ENCODE data around the gene HSF2BP.
"Not testable (repeated sequence)": the region's sequence is repeated elsewhere in the genome, so short reads cannot be mapped to it uniquely, and the experiment has no call there.

HSF2BP gene

GRCh38 chr21:43516860-43517627, 142.2 kb downstream of the HSF2BP start:
- not testable (repeated sequence) for DNase-seq (ENCODE audit: low spot score)

- not testable (repeated sequence) for DNase-seq (ENCODE audit: low spot score)
These were observed 142.9 kb downstream of the HSF2BP start for GRCh38 chr21:43516295-43516847.

- DNase-seq (ENCODE audit: low spot score) = not testable (repeated sequence)
These were observed 144.5 kb downstream of the HSF2BP start for GRCh38 chr21:43514834-43515233.

GRCh38 chr21:43513023-43513422, 146.3 kb downstream of the HSF2BP start:
- DNase-seq (ENCODE audit: low spot score) = not testable (repeated sequence)

- not testable (repeated sequence) for DNase-seq (ENCODE audit: low spot score)
These were observed 148.1 kb downstream of the HSF2BP start for GRCh38 chr21:43511209-43511608.

- DNase-seq (ENCODE audit: low spot score) = not testable (repeated sequence)
These were observed 148.6 kb downstream of the HSF2BP start for GRCh38 chr21:43510669-43511068.

- DNase-seq (ENCODE audit: low spot score) = not testable (repeated sequence)
These were observed 155.4 kb downstream of the HSF2BP start for GRCh38 chr21:43503892-43504291.

- not testable (repeated sequence) for DNase-seq (ENCODE audit: low spot score)
These were observed 156.1 kb downstream of the HSF2BP start for GRCh38 chr21:43503075-43503750.

- not testable (repeated sequence) for DNase-seq (ENCODE audit: low spot score)
These were observed 156.7 kb downstream of the HSF2BP start for GRCh38 chr21:43502407-43503071.

- not testable (repeated sequence) for DNase-seq (ENCODE audit: low spot score)
These were observed 160.4 kb downstream of the HSF2BP start for GRCh38 chr21:43498924-43499323.

- DNase-seq (ENCODE audit: low spot score) = not testable (repeated sequence)
These were observed 161.2 kb downstream of the HSF2BP start for GRCh38 chr21:43498065-43498464.

GRCh38 chr21:43494279-43495012, 164.8 kb downstream of the HSF2BP start:
- not testable (repeated sequence) for DNase-seq (ENCODE audit: low spot score)

- not testable (repeated sequence) for DNase-seq (ENCODE audit: low spot score)
These were observed 165.8 kb downstream of the HSF2BP start for GRCh38 chr21:43493471-43493870.

GRCh38 chr21:43488235-43488634, 171.1 kb downstream of the HSF2BP start:
- DNase-seq (ENCODE audit: low spot score) = not testable (repeated sequence)

GRCh38 chr21:43486051-43486450, 173.2 kb downstream of the HSF2BP start:
- not testable (repeated sequence) for DNase-seq (ENCODE audit: low spot score)

- DNase-seq (ENCODE audit: low spot score) = not testable (repeated sequence)
These were observed 174.3 kb downstream of the HSF2BP start for GRCh38 chr21:43485016-43485415.

GRCh38 chr21:43479197-43479596, 180.1 kb downstream of the HSF2BP start:
- not testable (repeated sequence) for DNase-seq (ENCODE audit: low spot score)

All from AG20443 (cell line).